SU-DHL-6 (cell line): Measurements from ENCODE around the gene PRLHR.

Source experiments
- CTCF ChIP-seq: fragments of 200-600 bp; sonication (generic); IDR thresholded peaks from one replicate; pipeline ENCODE4 v1.5.1; 2017; ENCODE audit warnings: antibody characterized with exemption, mild to moderate bottlenecking, low read length, moderate library complexity; ENCODE audit not compliant: insufficient read depth, poor library complexity, severe bottlenecking
- EZH2phosphoT487 ChIP-seq: fragments of 200-600 bp; sonication (generic), shearing (Covaris generic); conservative IDR thresholded peaks from 2 replicates; pipeline ENCODE4 v1.6.1; 2018; ENCODE audit warnings: mild to moderate bottlenecking, antibody characterized with exemption, low read length, moderate library complexity, mixed read lengths

- no peak for TF ChIP-seq CTCF
- TF ChIP-seq EZH2phosphoT487 = no peak
These were observed 2.6 kb downstream of the PRLHR start for GRCh38 chr10:118592675-118593330.
